Neural cell (in vitro differentiated cells): Measurements from ENCODE around the gene SOBP. TPM values are rescaled to one million over a fixed set of nuclear protein-coding genes. Genes with fewer than 3 reads are reported as not detected.

Experiments used
- H2AFZ ChIP-seq: fragments of 200-600, 300-800 bp; sonication (generic), shearing (Covaris generic); 2 replicates; pipeline ENCODE4 v1.6.0; 2014; ENCODE audit warnings: low read depth, mild to moderate bottlenecking, antibody characterized with exemption, low read length, moderate library complexity
- H3F3A ChIP-seq: fragments of 200-600 bp; shearing (Covaris generic); 2 replicates; pipeline ENCODE4 v1.6.1; 2016; ENCODE audit warnings: mild to moderate bottlenecking, moderate library complexity, mixed read lengths, antibody characterized with exemption, low read length; ENCODE audit not compliant: insufficient read depth, poor library complexity, severe bottlenecking
- H3K27ac ChIP-seq: fragments of 200-600, 300-800 bp; sonication (generic), shearing (Covaris generic); 2 replicates; pipeline ENCODE4 v1.5.1; 2014; ENCODE audit warnings: mild to moderate bottlenecking, low read length, moderate library complexity
- H3K27me3 ChIP-seq: fragments of 300-800, 200-600 bp; sonication (generic), shearing (Covaris generic); 2 replicates; pipeline ENCODE4 v1.6.0; 2014; ENCODE audit warnings: mild to moderate bottlenecking, low read depth, low read length, moderate library complexity; ENCODE audit not compliant: insufficient read depth
- H3K36me3 ChIP-seq: fragments of 300-800, 200-600 bp; sonication (generic), shearing (Covaris generic); 2 replicates; pipeline ENCODE4 v1.5.1; 2014; ENCODE audit warnings: mild to moderate bottlenecking, antibody characterized with exemption, low read length, moderate library complexity; ENCODE audit not compliant: insufficient read depth
- H3K4me2 ChIP-seq: fragments of 300-800, 200-600 bp; sonication (generic), shearing (Covaris generic); 2 replicates; pipeline ENCODE4 v1.6.0; 2014; ENCODE audit warnings: mild to moderate bottlenecking, low read length
- H3K4me3 ChIP-seq: fragments of 300-800, 200-600 bp; sonication (generic), shearing (Covaris generic); 2 replicates; pipeline ENCODE4 v1.5.1; 2014; ENCODE audit warnings: mild to moderate bottlenecking, low read length, moderate library complexity
- H3K79me2 ChIP-seq: fragments of 200-600 bp; shearing (Covaris generic); replicated peaks from 2 replicates; pipeline ENCODE4 v1.6.0; 2014; ENCODE audit warnings: mild to moderate bottlenecking, low read length, moderate library complexity; ENCODE audit not compliant: insufficient read depth
- H3K9ac ChIP-seq: fragments of 300-800, 200-600 bp; sonication (generic), shearing (Covaris generic); 2 replicates; pipeline ENCODE4 v1.6.1; 2016; ENCODE audit warnings: mild to moderate bottlenecking, low read length, mixed read lengths
- H3K9me2 ChIP-seq: fragments of 200-600 bp; shearing (Covaris generic); 2 replicates; pipeline ENCODE4 v1.6.1; 2016; ENCODE audit warnings: mild to moderate bottlenecking, low read length, mixed read lengths; ENCODE audit not compliant: insufficient read depth
- H3K9me3 ChIP-seq: fragments of 200-600, 300-800 bp; sonication (generic), shearing (Covaris generic); 2 replicates; pipeline ENCODE4 v1.6.1; 2016; ENCODE audit warnings: mild to moderate bottlenecking, mixed run types, low read length, moderate library complexity, mixed read lengths
- H4K20me1 ChIP-seq: fragments of 200-600 bp; shearing (Covaris generic); 2 replicates; pipeline ENCODE4 v1.6.1; 2016; ENCODE audit warnings: mild to moderate bottlenecking, mixed run types; ENCODE audit not compliant: insufficient read depth
- EP300 ChIP-seq: fragments of 450-650 bp; conservative IDR thresholded peaks from 2 replicates; pipeline ENCODE4 v1.6.1; 2014; ENCODE audit warnings: antibody characterized with exemption, mild to moderate bottlenecking, moderate library complexity; ENCODE audit not compliant: poor library complexity, severe bottlenecking
- EZH2 ChIP-seq: fragments of 200-600, 300-800 bp; shearing (Covaris generic), sonication (generic); IDR thresholded peaks from 2 replicates; pipeline ENCODE4 v1.6.1; 2014; ENCODE audit warnings: antibody characterized with exemption, low read length, borderline replicate concordance, mild to moderate bottlenecking; ENCODE audit not compliant: insufficient read depth, poor library complexity, severe bottlenecking
- MXI1 ChIP-seq: fragments of 450-650 bp; conservative IDR thresholded peaks from 2 replicates; pipeline ENCODE4 v1.6.1; 2014; ENCODE audit warnings: antibody characterized with exemption, mild to moderate bottlenecking; ENCODE audit not compliant: poor library complexity, severe bottlenecking
- POLR2AphosphoS5 ChIP-seq: IDR thresholded peaks from 2 replicates; pipeline ENCODE4 v1.6.1; 2012
- RAD21 ChIP-seq: fragments of 450-650 bp; conservative IDR thresholded peaks from 2 replicates; pipeline ENCODE4 v1.6.1; 2014; ENCODE audit warnings: antibody characterized with exemption, mild to moderate bottlenecking, moderate library complexity
- SMC3 ChIP-seq: fragments of 450-650 bp; conservative IDR thresholded peaks from 2 replicates; pipeline ENCODE4 v1.6.1; 2014; ENCODE audit warnings: antibody characterized with exemption, mild to moderate bottlenecking, moderate library complexity; ENCODE audit not compliant: poor library complexity
- TAF1 ChIP-seq: IDR thresholded peaks from 2 replicates; pipeline ENCODE4 v1.6.1; 2012; ENCODE audit warnings: low read depth
- polyA plus RNA-seq: library from polyadenylated mRNA; depleted of rRNA; stranded (reverse); fragments of >200 nt; gene quantifications from 2 replicates; pipeline ENCODE4 v1.2.3, GENCODE V29; 2014
- TF ChIP-seq, protein P1 (sequence below): IDR thresholded peaks from 2 replicates; pipeline ENCODE4 v1.6.1; 2012; ENCODE audit warnings: borderline replicate concordance
- TF ChIP-seq, protein P2 (sequence below): fragments of 450-650 bp; IDR thresholded peaks from 2 replicates; pipeline ENCODE4 v1.5.1; 2014; ENCODE audit warnings: antibody characterized with exemption, mild to moderate bottlenecking, moderate library complexity; ENCODE audit not compliant: poor library complexity, severe bottlenecking

SOBP gene
- polyA plus RNA-seq, 1 donor from 2014 or later = 16.4 TPM

DNA sequence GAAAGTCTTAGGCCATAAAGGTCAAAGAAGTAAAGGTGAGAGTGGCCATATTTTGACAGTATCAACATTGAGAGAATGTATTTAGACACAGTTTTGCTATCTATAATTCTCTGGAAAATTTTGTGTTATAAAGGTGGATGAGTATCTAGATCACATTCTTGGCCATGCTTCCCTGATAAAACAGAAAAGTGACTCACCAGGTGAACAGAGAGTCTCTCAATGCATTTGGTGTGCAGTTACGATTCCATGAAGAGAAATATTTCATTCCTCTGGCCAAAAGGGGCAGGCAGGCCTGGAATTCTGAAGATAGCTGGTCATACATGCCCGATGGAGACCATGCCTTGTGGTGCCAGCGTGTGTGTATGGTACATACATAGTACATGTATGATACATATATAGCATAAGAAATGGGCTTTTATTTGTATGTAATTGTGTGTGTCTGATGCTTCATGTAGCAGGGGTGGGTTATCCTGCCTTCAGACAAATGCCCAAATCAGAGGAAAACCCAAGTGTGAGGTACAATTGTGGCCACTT, 164.0 kb downstream of the SOBP start:
- Histone ChIP-seq H4K20me1 (no peaks in the 10 kb centered on the region), H3K9me2 (no peaks in the 10 kb centered on the region), H3K4me3 (no peak overlapping the region), H3K79me2 (no peaks in the 10 kb centered on the region), H3K4me2 (no peak overlapping the region), H2AFZ (no peak overlapping the region), H3K36me3 (no peaks in the 10 kb centered on the region), H3K9me3 (peaks cover 3% of the 10 kb centered on the region), H3K27me3 (no peaks in the 10 kb centered on the region), H3K27ac (no peak overlapping the region), H3F3A (no peaks in the 10 kb centered on the region), H3K9ac (no peak overlapping the region)
- TF ChIP-seq RAD21 (no peak), MXI1 (no peak), EP300 (no peak), POLR2AphosphoS5 (no peak), EZH2 (no peak), SMC3 (no peak), TAF1 (no peak)
- TF ChIP-seq, protein P1, sequence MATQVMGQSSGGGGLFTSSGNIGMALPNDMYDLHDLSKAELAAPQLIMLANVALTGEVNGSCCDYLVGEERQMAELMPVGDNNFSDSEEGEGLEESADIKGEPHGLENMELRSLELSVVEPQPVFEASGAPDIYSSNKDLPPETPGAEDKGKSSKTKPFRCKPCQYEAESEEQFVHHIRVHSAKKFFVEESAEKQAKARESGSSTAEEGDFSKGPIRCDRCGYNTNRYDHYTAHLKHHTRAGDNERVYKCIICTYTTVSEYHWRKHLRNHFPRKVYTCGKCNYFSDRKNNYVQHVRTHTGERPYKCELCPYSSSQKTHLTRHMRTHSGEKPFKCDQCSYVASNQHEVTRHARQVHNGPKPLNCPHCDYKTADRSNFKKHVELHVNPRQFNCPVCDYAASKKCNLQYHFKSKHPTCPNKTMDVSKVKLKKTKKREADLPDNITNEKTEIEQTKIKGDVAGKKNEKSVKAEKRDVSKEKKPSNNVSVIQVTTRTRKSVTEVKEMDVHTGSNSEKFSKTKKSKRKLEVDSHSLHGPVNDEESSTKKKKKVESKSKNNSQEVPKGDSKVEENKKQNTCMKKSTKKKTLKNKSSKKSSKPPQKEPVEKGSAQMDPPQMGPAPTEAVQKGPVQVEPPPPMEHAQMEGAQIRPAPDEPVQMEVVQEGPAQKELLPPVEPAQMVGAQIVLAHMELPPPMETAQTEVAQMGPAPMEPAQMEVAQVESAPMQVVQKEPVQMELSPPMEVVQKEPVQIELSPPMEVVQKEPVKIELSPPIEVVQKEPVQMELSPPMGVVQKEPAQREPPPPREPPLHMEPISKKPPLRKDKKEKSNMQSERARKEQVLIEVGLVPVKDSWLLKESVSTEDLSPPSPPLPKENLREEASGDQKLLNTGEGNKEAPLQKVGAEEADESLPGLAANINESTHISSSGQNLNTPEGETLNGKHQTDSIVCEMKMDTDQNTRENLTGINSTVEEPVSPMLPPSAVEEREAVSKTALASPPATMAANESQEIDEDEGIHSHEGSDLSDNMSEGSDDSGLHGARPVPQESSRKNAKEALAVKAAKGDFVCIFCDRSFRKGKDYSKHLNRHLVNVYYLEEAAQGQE = no peak
- TF ChIP-seq, protein P2, sequence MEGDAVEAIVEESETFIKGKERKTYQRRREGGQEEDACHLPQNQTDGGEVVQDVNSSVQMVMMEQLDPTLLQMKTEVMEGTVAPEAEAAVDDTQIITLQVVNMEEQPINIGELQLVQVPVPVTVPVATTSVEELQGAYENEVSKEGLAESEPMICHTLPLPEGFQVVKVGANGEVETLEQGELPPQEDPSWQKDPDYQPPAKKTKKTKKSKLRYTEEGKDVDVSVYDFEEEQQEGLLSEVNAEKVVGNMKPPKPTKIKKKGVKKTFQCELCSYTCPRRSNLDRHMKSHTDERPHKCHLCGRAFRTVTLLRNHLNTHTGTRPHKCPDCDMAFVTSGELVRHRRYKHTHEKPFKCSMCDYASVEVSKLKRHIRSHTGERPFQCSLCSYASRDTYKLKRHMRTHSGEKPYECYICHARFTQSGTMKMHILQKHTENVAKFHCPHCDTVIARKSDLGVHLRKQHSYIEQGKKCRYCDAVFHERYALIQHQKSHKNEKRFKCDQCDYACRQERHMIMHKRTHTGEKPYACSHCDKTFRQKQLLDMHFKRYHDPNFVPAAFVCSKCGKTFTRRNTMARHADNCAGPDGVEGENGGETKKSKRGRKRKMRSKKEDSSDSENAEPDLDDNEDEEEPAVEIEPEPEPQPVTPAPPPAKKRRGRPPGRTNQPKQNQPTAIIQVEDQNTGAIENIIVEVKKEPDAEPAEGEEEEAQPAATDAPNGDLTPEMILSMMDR = no peak

DNA sequence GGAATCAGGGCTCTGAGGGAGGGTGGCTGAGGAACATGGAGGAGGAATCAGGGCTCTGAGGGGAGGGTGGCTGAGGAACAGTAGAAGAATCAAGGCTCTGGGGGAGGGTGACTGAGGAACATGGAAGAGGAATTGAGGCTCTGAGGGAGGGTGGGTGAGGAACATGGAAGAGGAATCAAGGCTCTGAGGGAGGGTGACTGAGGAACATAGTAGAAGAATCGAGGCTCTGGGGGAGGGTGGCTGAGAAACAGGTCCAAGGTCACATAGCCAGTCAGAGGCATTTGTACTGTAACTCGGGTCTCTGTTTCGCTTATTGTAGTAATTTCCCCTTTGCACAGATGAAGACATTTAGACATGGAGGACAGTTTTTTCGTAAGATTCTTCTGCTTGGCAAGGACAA, 164.8 kb downstream of the SOBP start:
- Histone ChIP-seq H4K20me1 (no peaks in the 10 kb centered on the region), H3K9me3 (peaks cover 3% of the 10 kb centered on the region), H3K9ac (no peak overlapping the region), H3K27ac (no peak overlapping the region), H3K79me2 (no peaks in the 10 kb centered on the region), H3K4me3 (no peak overlapping the region), H3K9me2 (no peaks in the 10 kb centered on the region), H3K4me2 (no peak overlapping the region), H2AFZ (no peak overlapping the region), H3F3A (no peaks in the 10 kb centered on the region), H3K36me3 (no peaks in the 10 kb centered on the region), H3K27me3 (no peaks in the 10 kb centered on the region)
- TF ChIP-seq EP300 (no peak), EZH2 (no peak), POLR2AphosphoS5 (no peak), TAF1 (no peak), SMC3 (no peak), RAD21 (no peak), MXI1 (no peak)
- TF ChIP-seq, protein P1 = no peak
- TF ChIP-seq, protein P2 = no peak
